Lower leg skin (tissue), 3 donors: Measurements from ENCODE around the gene PNMT.

Source experiments
- CTCF ChIP-seq, 3 donors: fragments of 450-650 bp; IDR thresholded peaks; one replicate each; pipeline ENCODE4 v1.5.1; 2016; ENCODE audit warnings: antibody characterized with exemption in 3 of 3, mild to moderate bottlenecking in 3 of 3, moderate library complexity in 2 of 3
- POLR2A ChIP-seq, 2 donors: fragments of 450-650 bp; IDR thresholded peaks; one replicate each; pipeline ENCODE4 v1.6.1; 2016 to 2017; ENCODE audit warnings: antibody characterized with exemption in 2 of 2, mild to moderate bottlenecking in 1 of 2, moderate library complexity in 1 of 2

DNA sequence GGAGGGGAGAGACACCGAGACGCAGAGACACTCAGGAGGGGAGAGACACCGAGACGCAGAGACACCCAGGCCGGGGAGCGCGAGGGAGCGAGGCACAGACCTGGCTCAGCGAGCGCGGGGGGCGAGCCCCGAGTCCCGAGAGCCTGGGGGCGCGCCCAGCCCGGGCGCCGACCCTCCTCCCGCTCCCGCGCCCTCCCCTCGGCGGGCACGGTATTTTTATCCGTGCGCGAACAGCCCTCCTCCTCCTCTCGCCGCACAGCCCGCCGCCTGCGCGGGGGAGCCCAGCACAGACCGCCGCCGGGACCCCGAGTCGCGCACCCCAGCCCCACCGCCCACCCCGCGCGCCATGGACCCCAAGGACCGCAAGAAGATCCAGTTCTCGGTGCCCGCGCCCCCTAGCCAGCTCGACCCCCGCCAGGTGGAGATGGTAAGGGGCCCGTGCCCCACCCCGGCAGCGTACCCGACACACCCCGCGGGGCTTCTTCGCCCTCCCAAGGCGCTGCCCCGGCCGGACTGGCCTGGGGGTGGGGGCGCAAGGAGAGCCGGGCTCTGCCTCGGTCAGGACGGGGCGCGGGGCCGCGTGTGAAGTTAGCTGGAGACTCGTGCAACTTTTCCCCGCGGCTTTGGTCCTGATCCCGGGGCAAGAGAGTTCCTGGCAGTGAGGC lies 41.1 kb upstream of the PNMT start:
- TF ChIP-seq POLR2A (IDR thresholded peaks at IDR 0.05) (no peak), CTCF (IDR thresholded peaks at IDR 0.05) (no peak)
